ENCODE data around the gene ZER1.
"Not testable (repeated sequence)": the region's sequence is repeated elsewhere in the genome, so short reads cannot be mapped to it uniquely, and the experiment has no call there.

Gene ZER1

DNA sequence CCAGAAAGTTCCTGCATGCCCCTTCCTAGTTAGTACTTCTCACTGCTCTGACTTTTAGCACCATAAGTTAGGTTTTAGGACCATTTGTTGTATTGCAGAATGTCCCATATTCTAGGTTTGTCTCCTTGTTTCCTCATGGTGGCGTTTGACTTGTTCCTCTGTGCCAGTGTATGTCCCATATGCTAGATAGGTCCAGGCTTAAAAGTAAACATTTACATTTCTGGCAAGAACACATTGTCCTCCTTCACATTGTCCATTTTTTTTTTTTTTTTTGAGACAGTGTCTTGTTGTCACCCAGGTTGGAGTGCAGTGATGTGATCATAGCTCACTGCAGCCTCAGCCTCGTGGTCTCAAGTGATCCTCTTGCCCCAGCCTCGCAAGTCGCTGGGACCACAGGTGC lies 30.8 kb upstream of the ZER1 start:
- H2AFZ ChIP-seq (ENCODE audit: low read length) = no peak overlapping the region
- no peak overlapping the region for H3K4ac ChIP-seq (ENCODE audit: low read length)
- H3K9ac ChIP-seq (ENCODE audit: low read depth, low read length, poor library complexity) = no peak overlapping the region
- H3K23ac ChIP-seq (ENCODE audit: low read depth, low read length, poor library complexity) = no peak overlapping the region
- H2BK15ac ChIP-seq (ENCODE audit: low read length) = no peak overlapping the region
- H2BK120ac ChIP-seq (ENCODE audit: low read depth, low read length) = no peak overlapping the region
- H3K9me3 ChIP-seq (replicated peaks in 1 of 2; ENCODE audit: control insufficient read depth in 2 of 2, insufficient read depth in 1 of 2, low read depth in 1 of 2, low read length in 2 of 2) = no peaks in the 10 kb centered on the region
- H3K4me3 ChIP-seq (ENCODE audit: low read length in 2 of 2) = no peak overlapping the region
- WGBS, 2 donors (ENCODE audit: extremely low coverage in 2 of 2, insufficient read length in 2 of 2, insufficient replicate concordance in 1 of 2) = no CpG with 5 or more reads among the region's 4 CpGs
- H3K79me1 ChIP-seq (ENCODE audit: low read depth, low read length) = no peaks in the 10 kb centered on the region
- H2BK12ac ChIP-seq (ENCODE audit: low read length) = no peak overlapping the region
- no peak overlapping the region for H4K91ac ChIP-seq (ENCODE audit: low read depth, low read length, poor library complexity)
- peaks cover 39 to 83% of the 10 kb centered on the region in 2 donors for H3K36me3 ChIP-seq (replicated peaks in 1 of 2; ENCODE audit: control insufficient read depth in 2 of 2, insufficient read depth in 2 of 2, low read length in 2 of 2)
- H2BK5ac ChIP-seq (ENCODE audit: low read length) = no peak overlapping the region
- DNase-seq (ENCODE audit: low spot score) = no peak
- H3K27ac ChIP-seq (replicated peaks; ENCODE audit: low read length) = no peak overlapping the region
- no peak overlapping the region for H4K8ac ChIP-seq (ENCODE audit: low read depth, low read length)
- no peak overlapping the region for H3K18ac ChIP-seq (ENCODE audit: low read length)
- no peaks in the 10 kb centered on the region for H3K4me1 ChIP-seq (ENCODE audit: control insufficient read depth in 2 of 2, insufficient read depth in 1 of 2, low read depth in 1 of 2, low read length in 2 of 2)
- H3K27me3 ChIP-seq (ENCODE audit: control insufficient read depth in 3 of 3, insufficient read depth in 3 of 3, low read depth in 1 of 3, low read length in 3 of 3) = no peaks in the 10 kb centered on the region
- H2AK5ac ChIP-seq (ENCODE audit: low read depth, low read length) = no peak overlapping the region
- H3K4me2 ChIP-seq (ENCODE audit: insufficient read depth, low read length, poor library complexity, severe bottlenecking) = no peak overlapping the region
- H3K14ac ChIP-seq (ENCODE audit: low read length) = no peak overlapping the region

DNA sequence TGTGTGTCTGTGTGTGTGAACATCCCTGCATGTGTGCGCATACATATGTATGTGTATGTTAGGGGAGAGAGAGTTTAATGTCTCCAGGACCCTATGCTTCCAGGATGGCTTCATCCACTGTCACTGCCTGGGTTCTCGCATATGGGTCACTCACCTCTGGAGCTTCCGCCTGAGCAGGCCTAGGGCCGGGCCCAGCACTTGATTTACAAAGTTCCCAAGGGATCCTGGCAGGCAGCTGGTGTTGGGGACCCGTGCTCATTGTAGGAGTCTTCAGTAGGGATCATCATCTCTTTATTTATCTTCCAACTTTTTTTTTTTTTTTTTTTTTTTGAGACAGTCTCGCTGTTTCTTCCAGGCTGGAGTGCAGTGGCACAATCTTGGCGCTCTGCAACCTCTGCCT lies 28.3 kb upstream of the ZER1 start:
- H3K9me3 ChIP-seq (replicated peaks in 1 of 2; ENCODE audit: control insufficient read depth in 2 of 2, insufficient read depth in 1 of 2, low read depth in 1 of 2, low read length in 2 of 2) = no peaks in the 10 kb centered on the region
- no peak overlapping the region for H2BK15ac ChIP-seq (ENCODE audit: low read length)
- no peak overlapping the region for H3K4me3 ChIP-seq (ENCODE audit: low read length in 2 of 2)
- H3K9ac ChIP-seq (ENCODE audit: low read depth, low read length, poor library complexity) = no peak overlapping the region
- no peak overlapping the region for H2AFZ ChIP-seq (ENCODE audit: low read length)
- no peak overlapping the region for H4K91ac ChIP-seq (ENCODE audit: low read depth, low read length, poor library complexity)
- H2BK120ac ChIP-seq (ENCODE audit: low read depth, low read length) = no peak overlapping the region
- H2AK5ac ChIP-seq (ENCODE audit: low read depth, low read length) = no peak overlapping the region
- H3K23ac ChIP-seq (ENCODE audit: low read depth, low read length, poor library complexity) = no peak overlapping the region
- H3K27me3 ChIP-seq (ENCODE audit: control insufficient read depth in 3 of 3, insufficient read depth in 3 of 3, low read depth in 1 of 3, low read length in 3 of 3) = no peaks in the 10 kb centered on the region
- no peak overlapping the region for H3K4me2 ChIP-seq (ENCODE audit: insufficient read depth, low read length, poor library complexity, severe bottlenecking)
- no peak overlapping the region for H2BK12ac ChIP-seq (ENCODE audit: low read length)
- no peak overlapping the region for H4K8ac ChIP-seq (ENCODE audit: low read depth, low read length)
- H2BK5ac ChIP-seq (ENCODE audit: low read length) = no peak overlapping the region
- DNase-seq (ENCODE audit: low spot score) = no peak
- H3K14ac ChIP-seq (ENCODE audit: low read length) = no peak overlapping the region
- H3K4ac ChIP-seq (ENCODE audit: low read length) = no peak overlapping the region
- H3K79me1 ChIP-seq (ENCODE audit: low read depth, low read length) = no peaks in the 10 kb centered on the region
- WGBS, 2 donors (ENCODE audit: extremely low coverage in 2 of 2, insufficient read length in 2 of 2, insufficient replicate concordance in 1 of 2) = no CpG with 5 or more reads among the region's 7 CpGs
- H3K27ac ChIP-seq (replicated peaks; ENCODE audit: low read length) = no peak overlapping the region
- H3K18ac ChIP-seq (ENCODE audit: low read length) = no peak overlapping the region
- peaks cover 31 to 77% of the 10 kb centered on the region in 2 donors for H3K36me3 ChIP-seq (replicated peaks in 1 of 2; ENCODE audit: control insufficient read depth in 2 of 2, insufficient read depth in 2 of 2, low read length in 2 of 2)
- no peaks in the 10 kb centered on the region for H3K4me1 ChIP-seq (ENCODE audit: control insufficient read depth in 2 of 2, insufficient read depth in 1 of 2, low read depth in 1 of 2, low read length in 2 of 2)

DNA sequence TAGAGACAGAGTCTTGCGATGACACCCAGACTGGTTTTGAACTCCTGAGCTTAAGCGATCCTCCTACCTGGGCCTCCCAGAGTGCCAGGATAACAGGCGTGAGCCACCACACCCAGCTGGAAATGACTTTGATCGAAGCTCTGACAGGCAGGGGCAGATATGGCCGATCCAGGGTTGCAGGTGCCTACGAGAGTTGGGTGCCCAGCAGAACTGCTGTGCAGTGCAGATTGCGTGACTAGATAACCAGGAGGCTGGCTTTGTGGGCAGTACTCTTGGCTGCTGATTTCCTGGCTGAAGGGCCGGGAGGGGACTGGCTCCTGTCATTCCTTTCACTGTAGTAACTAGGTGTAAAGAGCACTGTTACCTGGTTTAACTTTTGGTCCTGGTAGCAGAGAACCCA lies 27.2 kb upstream of the ZER1 start:
- no CpG with 5 or more reads among the region's 8 CpGs for WGBS, 2 donors (ENCODE audit: extremely low coverage in 2 of 2, insufficient read length in 2 of 2, insufficient replicate concordance in 1 of 2)
- Histone ChIP-seq H3K9ac (ENCODE audit: low read depth, low read length, poor library complexity) (no peak overlapping the region), H3K9me3 (replicated peaks in 1 of 2; ENCODE audit: control insufficient read depth in 2 of 2, insufficient read depth in 1 of 2, low read depth in 1 of 2, low read length in 2 of 2) (no peaks in the 10 kb centered on the region), H3K4me2 (ENCODE audit: insufficient read depth, low read length, poor library complexity, severe bottlenecking) (no peak overlapping the region), H2AK5ac (ENCODE audit: low read depth, low read length) (no peak overlapping the region), H4K8ac (ENCODE audit: low read depth, low read length) (no peak overlapping the region), H3K27ac (replicated peaks; ENCODE audit: low read length) (no peak overlapping the region), H3K4me1 (ENCODE audit: control insufficient read depth in 2 of 2, insufficient read depth in 1 of 2, low read depth in 1 of 2, low read length in 2 of 2) (no peaks in the 10 kb centered on the region), H3K14ac (ENCODE audit: low read length) (no peak overlapping the region), H3K36me3 (replicated peaks in 1 of 2; ENCODE audit: control insufficient read depth in 2 of 2, insufficient read depth in 2 of 2, low read length in 2 of 2) (peaks cover 31 to 79% of the 10 kb centered on the region in 2 donors), H3K4me3 (ENCODE audit: low read length in 2 of 2) (no peak overlapping the region), H2BK12ac (ENCODE audit: low read length) (no peak overlapping the region), H3K18ac (ENCODE audit: low read length) (no peak overlapping the region), H4K91ac (ENCODE audit: low read depth, low read length, poor library complexity) (peak overlapping the region; percentile 53), H2BK15ac (ENCODE audit: low read length) (no peak overlapping the region), H3K23ac (ENCODE audit: low read depth, low read length, poor library complexity) (no peak overlapping the region), H2AFZ (ENCODE audit: low read length) (no peak overlapping the region), H2BK5ac (ENCODE audit: low read length) (no peak overlapping the region), H2BK120ac (ENCODE audit: low read depth, low read length) (no peak overlapping the region), H3K27me3 (ENCODE audit: control insufficient read depth in 3 of 3, insufficient read depth in 3 of 3, low read depth in 1 of 3, low read length in 3 of 3) (no peaks in the 10 kb centered on the region), H3K79me1 (ENCODE audit: low read depth, low read length) (no peaks in the 10 kb centered on the region), H3K4ac (ENCODE audit: low read length) (no peak overlapping the region)
- DNase-seq (ENCODE audit: low spot score) = no peak

DNA sequence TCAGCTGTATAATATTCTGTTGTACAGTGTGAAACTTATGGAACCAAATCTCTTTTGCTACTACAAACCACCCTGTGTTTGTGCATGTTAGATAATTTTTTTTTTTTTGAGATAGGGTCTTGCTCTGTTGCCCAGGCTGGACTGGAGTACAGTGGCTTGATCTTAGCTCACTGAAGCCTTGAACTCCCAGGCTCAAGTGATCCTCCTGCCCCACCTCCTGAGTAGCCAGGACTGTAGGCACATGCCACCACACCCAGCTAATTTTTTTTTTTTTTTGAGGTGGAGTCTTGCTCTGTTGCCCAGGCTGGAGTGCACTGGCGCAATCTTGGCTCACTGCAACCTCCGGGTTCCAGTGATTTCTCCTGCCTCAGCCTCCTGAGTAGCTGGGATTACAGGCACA lies 23.2 kb upstream of the ZER1 start:
- not testable (repeated sequence) for H2BK120ac ChIP-seq (ENCODE audit: low read depth, low read length); H3K4me2 ChIP-seq (ENCODE audit: insufficient read depth, low read length, poor library complexity, severe bottlenecking)
- no CpG with 5 or more reads among the region's 2 CpGs for WGBS, 2 donors (ENCODE audit: extremely low coverage in 2 of 2, insufficient read length in 2 of 2, insufficient replicate concordance in 1 of 2)

More for the DNA sequence above, 23.2 kb upstream of the ZER1 start:
- H3K27ac ChIP-seq (replicated peaks; ENCODE audit: low read length); H4K91ac ChIP-seq (ENCODE audit: low read depth, low read length, poor library complexity); H2BK5ac ChIP-seq (ENCODE audit: low read length); H3K4ac ChIP-seq (ENCODE audit: low read length); H3K18ac ChIP-seq (ENCODE audit: low read length); H3K4me3 ChIP-seq (ENCODE audit: low read length in 2 of 2); H3K9me3 ChIP-seq (replicated peaks in 1 of 2; ENCODE audit: control insufficient read depth in 2 of 2, insufficient read depth in 1 of 2, low read depth in 1 of 2, low read length in 2 of 2); H3K27me3 ChIP-seq (ENCODE audit: control insufficient read depth in 3 of 3, insufficient read depth in 3 of 3, low read depth in 1 of 3, low read length in 3 of 3); H2BK15ac ChIP-seq (ENCODE audit: low read length); H2BK12ac ChIP-seq (ENCODE audit: low read length); H3K23ac ChIP-seq (ENCODE audit: low read depth, low read length, poor library complexity); H2AFZ ChIP-seq (ENCODE audit: low read length); H3K4me1 ChIP-seq (ENCODE audit: control insufficient read depth in 2 of 2, insufficient read depth in 1 of 2, low read depth in 1 of 2, low read length in 2 of 2); DNase-seq (ENCODE audit: low spot score); H2AK5ac ChIP-seq (ENCODE audit: low read depth, low read length); H3K9ac ChIP-seq (ENCODE audit: low read depth, low read length, poor library complexity); H4K8ac ChIP-seq (ENCODE audit: low read depth, low read length); H3K79me1 ChIP-seq (ENCODE audit: low read depth, low read length); H3K14ac ChIP-seq (ENCODE audit: low read length): not testable (repeated sequence)
- H3K36me3 ChIP-seq (replicated peaks in 1 of 2; ENCODE audit: control insufficient read depth in 2 of 2, insufficient read depth in 2 of 2, low read length in 2 of 2) = peaks cover 35 to 84% of the 10 kb centered on the region in 2 donors

All from neuronal stem cell (in vitro differentiated cells).